HEK293T (cell line): Measurements from ENCODE around the gene MS4A4E.

Experiments used
- CTCF ChIA-PET: fragments of 350-600 bp; formaldehyde crosslinking; extraction: SDS; loops from one replicate; lab custom pipeline; 2021; ENCODE audit warnings: antibody characterized with exemption, inconsistent platforms; lab: Yijun Ruan, JAX
- POLR2A ChIA-PET: fragments of 350-600 bp; formaldehyde crosslinking; extraction: SDS; loops from one replicate; lab custom pipeline; 2020; ENCODE audit warnings: antibody characterized with exemption, inconsistent platforms; lab: Yijun Ruan, JAX
- DNase-seq: peaks from one replicate; pipeline ENCODE4 v3.0.0; 2012; ENCODE audit warnings: mixed read lengths; ENCODE audit errors: extremely low spot score
- ARNT ChIP-seq: fragments of 450-650 bp; IDR thresholded peaks from 2 replicates; pipeline ENCODE4 v1.6.1; 2017; ENCODE audit warnings: mild to moderate bottlenecking
- BHLHE40 ChIP-seq: fragments of 450-650 bp; IDR thresholded peaks from 2 replicates; pipeline ENCODE4 v1.6.1; 2016; ENCODE audit warnings: mild to moderate bottlenecking, moderate library complexity, borderline replicate concordance
- CTBP1 ChIP-seq: fragments of 450-650 bp; IDR thresholded peaks from 2 replicates; pipeline ENCODE4 v1.6.1; 2016; ENCODE audit warnings: borderline replicate concordance
- ELF4 ChIP-seq: fragments of 450-650 bp; IDR thresholded peaks from 2 replicates; pipeline ENCODE4 v1.6.1; 2017; ENCODE audit warnings: antibody characterized with exemption
- FOXA1 ChIP-seq: fragments of 450-650 bp; IDR thresholded peaks from 2 replicates; pipeline ENCODE4 v1.6.1; 2016; ENCODE audit warnings: mild to moderate bottlenecking
- FOXK2 ChIP-seq: fragments of 450-650 bp; IDR thresholded peaks from 2 replicates; pipeline ENCODE4 v1.6.1; 2016; ENCODE audit warnings: mild to moderate bottlenecking
- FOXM1 ChIP-seq: fragments of 450-650 bp; IDR thresholded peaks from 2 replicates; pipeline ENCODE4 v1.6.1; 2017; ENCODE audit warnings: mild to moderate bottlenecking, borderline replicate concordance
- HDGF ChIP-seq: fragments of 450-650 bp; IDR thresholded peaks from 2 replicates; pipeline ENCODE4 v1.6.1; 2017; ENCODE audit warnings: antibody characterized with exemption, borderline replicate concordance
- L3MBTL2 ChIP-seq: fragments of 450-650 bp; conservative IDR thresholded peaks from 2 replicates; pipeline ENCODE4 v1.6.1; 2016; ENCODE audit warnings: mild to moderate bottlenecking
- LEF1 ChIP-seq: fragments of 450-650 bp; IDR thresholded peaks from 2 replicates; pipeline ENCODE4 v1.6.1; 2017; ENCODE audit warnings: mild to moderate bottlenecking, borderline replicate concordance
- NFRKB ChIP-seq: fragments of 450-650 bp; IDR thresholded peaks from 2 replicates; pipeline ENCODE4 v1.6.1; 2016; ENCODE audit warnings: mild to moderate bottlenecking, moderate library complexity
- PKNOX1 ChIP-seq: fragments of 450-650 bp; IDR thresholded peaks from 2 replicates; pipeline ENCODE4 v1.6.1; 2016
- SP1 ChIP-seq: fragments of 450-650 bp; IDR thresholded peaks from 2 replicates; pipeline ENCODE4 v1.6.1; 2017
- SUZ12 ChIP-seq: fragments of 450-650 bp; IDR thresholded peaks from 2 replicates; pipeline ENCODE4 v1.6.1; 2016; ENCODE audit warnings: mild to moderate bottlenecking
- TARDBP ChIP-seq: fragments of 450-650 bp; IDR thresholded peaks from 2 replicates; pipeline ENCODE4 v1.6.1; 2016
- ZNF384 ChIP-seq: fragments of 450-650 bp; IDR thresholded peaks from 2 replicates; pipeline ENCODE4 v1.6.1; 2016

Gene MS4A4E

GRCh38 chr11:60165951-60166350, 77.0 kb downstream of the MS4A4E start:
- DNase-seq, result no peak
- POLR2A ChIA-PET, result no interaction called here
- TF ChIP-seq ZNF384, result no peak
- CTCF ChIA-PET, result no interaction called here

- no peak for DNase-seq
- POLR2A ChIA-PET, result no interaction called here
- TF ChIP-seq SUZ12 (no peak), SP1 (no peak), L3MBTL2 (no peak), ELF4 (no peak), LEF1 (no peak), CTBP1 (no peak), PKNOX1 (no peak), ZNF384 (no peak), HDGF (no peak)
- CTCF ChIA-PET, result no interaction called here
These were observed 77.4 kb downstream of the MS4A4E start for GRCh38 chr11:60165538-60165937.

- DNase-seq, result no peak
- ChIA-PET POLR2A (no interaction called here), CTCF (no interaction called here)
- TF ChIP-seq PKNOX1 (no peak), CTBP1 (no peak), BHLHE40 (no peak), FOXM1 (no peak), ELF4 (no peak)
These were observed 78.3 kb downstream of the MS4A4E start for GRCh38 chr11:60164550-60165075.

- CTCF ChIA-PET, result no interaction called here
- DNase-seq, result no peak
- TF ChIP-seq L3MBTL2, result no peak
- no peak for TF ChIP-seq BHLHE40
- TF ChIP-seq ZNF384, result no peak
- TF ChIP-seq ELF4, result no peak
- POLR2A ChIA-PET, result no interaction called here
These were observed 81.2 kb downstream of the MS4A4E start for GRCh38 chr11:60161766-60162165.

GRCh38 chr11:60161107-60161506, 81.8 kb downstream of the MS4A4E start:
- TF ChIP-seq SP1, result no peak
- TF ChIP-seq FOXM1, result no peak
- TF ChIP-seq FOXK2, result no peak
- no peak for TF ChIP-seq FOXA1
- no peak for TF ChIP-seq NFRKB
- TF ChIP-seq CTBP1, result no peak
- TF ChIP-seq ELF4, result no peak
- TF ChIP-seq SUZ12, result no peak
- no peak for TF ChIP-seq TARDBP
- CTCF ChIA-PET, result no interaction called here
- no peak for DNase-seq
- POLR2A ChIA-PET, result no interaction called here

GRCh38 chr11:60159868-60160267, 83.1 kb downstream of the MS4A4E start:
- ChIA-PET POLR2A (no interaction called here), CTCF (no interaction called here)
- TF ChIP-seq HDGF (no peak), NFRKB (no peak), FOXM1 (no peak), ARNT (no peak), SP1 (no peak), ELF4 (no peak), FOXA1 (no peak), FOXK2 (no peak), LEF1 (no peak), TARDBP (no peak), CTBP1 (no peak), SUZ12 (no peak), PKNOX1 (no peak)
- DNase-seq, result no peak

- POLR2A ChIA-PET, result no interaction called here
- CTCF ChIA-PET, result no interaction called here
- no peak for TF ChIP-seq ZNF384
- no peak for TF ChIP-seq SUZ12
- TF ChIP-seq NFRKB, result no peak
- no peak for TF ChIP-seq CTBP1
- TF ChIP-seq HDGF, result no peak
- no peak for TF ChIP-seq BHLHE40
- TF ChIP-seq FOXM1, result no peak
- TF ChIP-seq TARDBP, result no peak
- TF ChIP-seq ARNT, result no peak
- TF ChIP-seq LEF1, result no peak
- no peak for TF ChIP-seq FOXA1
- TF ChIP-seq L3MBTL2, result no peak
- TF ChIP-seq PKNOX1, result no peak
- no peak for TF ChIP-seq SP1
- TF ChIP-seq ELF4, result no peak
- no peak for TF ChIP-seq FOXK2
These were observed 83.7 kb downstream of the MS4A4E start for GRCh38 chr11:60159284-60159683.

More at GRCh38 chr11:60159284-60159683, 83.7 kb downstream of the MS4A4E start:
- no peak for DNase-seq
